Brain pericyte (primary cell): Measurements from ENCODE around the gene ERLIN1.

Experiments
- DNase-seq: peaks from one replicate; pipeline ENCODE4 v3.0.0-alpha.2; 2012; ENCODE audit warnings: low read depth, low spot score

Gene ERLIN1

GRCh38 chr10:100172349-100172748, 13.5 kb downstream of the ERLIN1 start:
- no peak for DNase-seq

GRCh38 chr10:100168313-100168643, 17.6 kb downstream of the ERLIN1 start:
- DNase-seq: no peak

GRCh38 chr10:100167553-100168312, 18.1 kb downstream of the ERLIN1 start:
- no peak for DNase-seq

- no peak for DNase-seq
Observed at GRCh38 chr10:100163704-100164621, 21.9 kb downstream of the ERLIN1 start.

GRCh38 chr10:100162696-100163095, 23.1 kb downstream of the ERLIN1 start:
- DNase-seq: no peak

- no peak for DNase-seq
Observed at GRCh38 chr10:100158044-100158805, 27.6 kb downstream of the ERLIN1 start.

- no peak for DNase-seq
Observed at GRCh38 chr10:100157156-100157555, 28.7 kb downstream of the ERLIN1 start.

- DNase-seq: no peak
Observed at GRCh38 chr10:100155936-100156335, 29.9 kb downstream of the ERLIN1 start.

- DNase-seq: no peak
Observed at GRCh38 chr10:100154666-100155065, 31.2 kb downstream of the ERLIN1 start.

GRCh38 chr10:100153239-100153825, 32.5 kb downstream of the ERLIN1 start:
- DNase-seq: no peak

- no peak for DNase-seq
Observed at GRCh38 chr10:100151723-100152300, 34.0 kb downstream of the ERLIN1 start.

- DNase-seq: no peak
Observed at GRCh38 chr10:100148353-100149211, 37.2 kb downstream of the ERLIN1 start.

- DNase-seq: no peak
Observed at GRCh38 chr10:100146875-100147650, 38.8 kb downstream of the ERLIN1 start.

- no peak for DNase-seq
Observed at GRCh38 chr10:100146398-100146797, 39.4 kb downstream of the ERLIN1 start.

- no peak for DNase-seq
Observed at GRCh38 chr10:100143756-100144155, 42.1 kb downstream of the ERLIN1 start.

- DNase-seq: no peak
Observed at GRCh38 chr10:100141446-100142087, 44.3 kb downstream of the ERLIN1 start.

GRCh38 chr10:100140070-100140469, 45.8 kb downstream of the ERLIN1 start:
- no peak for DNase-seq

- DNase-seq: no peak
Observed at GRCh38 chr10:100138921-100139496, 46.8 kb downstream of the ERLIN1 start.

GRCh38 chr10:100135486-100135885, 50.3 kb downstream of the ERLIN1 start:
- no peak for DNase-seq
